Activated CD8-positive, alpha-beta memory T cell treated with anti-CD3 and anti-CD28 coated beads for 24 hours (primary cell): ENCODE data around the gene ZPBP2.
"Not testable (repeated sequence)": the region's sequence is repeated elsewhere in the genome, so short reads cannot be mapped to it uniquely, and the experiment has no call there.

ENCODE experiments used
- DNase-seq: peaks from one replicate; pipeline ENCODE4 v3.0.0-alpha.2; 2020

The ZPBP2 gene

DNA sequence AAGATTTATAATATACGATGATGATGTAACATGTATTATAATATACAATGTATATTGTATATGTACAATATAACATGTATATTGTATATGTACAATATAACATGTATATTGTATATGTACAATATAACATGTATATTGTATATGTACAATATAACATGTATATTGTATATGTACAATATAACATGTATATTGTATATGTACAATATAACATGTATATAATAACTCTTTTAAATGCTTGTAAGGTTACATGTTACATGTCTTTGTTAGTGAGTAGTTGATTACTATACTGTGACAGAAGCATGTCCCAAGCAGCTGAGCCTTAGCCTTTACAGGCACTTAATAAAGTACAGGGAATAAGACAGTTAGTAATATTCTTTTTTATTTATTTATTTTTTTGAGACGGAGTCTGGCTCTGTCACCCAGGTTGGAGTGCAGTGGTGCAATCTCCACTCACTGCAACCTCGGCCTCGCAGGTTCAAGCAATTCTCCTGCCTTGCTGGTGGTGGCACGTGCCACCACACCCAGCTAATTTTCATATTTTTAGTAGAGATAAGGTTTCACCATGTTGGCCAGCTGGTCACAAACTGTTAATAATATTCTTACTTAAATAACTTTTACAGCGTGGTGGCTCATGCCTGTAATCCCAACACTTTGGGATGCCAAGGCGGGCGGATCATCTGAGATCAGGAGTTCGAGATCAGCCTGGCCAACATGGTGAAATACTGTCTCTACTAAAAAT, 11.9 kb upstream of the ZPBP2 start:
- DNase-seq, result not testable (repeated sequence)

DNA sequence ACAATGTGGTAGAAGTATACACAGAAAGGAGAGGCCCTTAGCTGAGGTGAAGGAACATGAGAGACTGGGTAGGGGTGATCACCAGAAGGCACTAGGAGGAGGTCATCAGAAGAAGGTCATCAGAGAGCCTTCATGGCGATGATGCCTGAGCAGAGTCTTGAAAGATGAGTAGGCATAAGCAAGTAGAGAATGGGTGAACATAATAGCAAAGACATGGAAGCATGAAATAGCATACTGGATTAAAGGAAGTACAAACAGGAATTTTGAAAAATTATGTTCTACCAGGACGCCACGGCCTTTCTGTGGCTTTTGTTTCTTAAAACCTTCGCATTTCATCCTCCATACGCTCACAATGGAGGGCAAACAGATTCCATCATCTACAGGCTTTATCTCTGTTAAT, 6.8 kb upstream of the ZPBP2 start:
- DNase-seq, result no peak

DNA sequence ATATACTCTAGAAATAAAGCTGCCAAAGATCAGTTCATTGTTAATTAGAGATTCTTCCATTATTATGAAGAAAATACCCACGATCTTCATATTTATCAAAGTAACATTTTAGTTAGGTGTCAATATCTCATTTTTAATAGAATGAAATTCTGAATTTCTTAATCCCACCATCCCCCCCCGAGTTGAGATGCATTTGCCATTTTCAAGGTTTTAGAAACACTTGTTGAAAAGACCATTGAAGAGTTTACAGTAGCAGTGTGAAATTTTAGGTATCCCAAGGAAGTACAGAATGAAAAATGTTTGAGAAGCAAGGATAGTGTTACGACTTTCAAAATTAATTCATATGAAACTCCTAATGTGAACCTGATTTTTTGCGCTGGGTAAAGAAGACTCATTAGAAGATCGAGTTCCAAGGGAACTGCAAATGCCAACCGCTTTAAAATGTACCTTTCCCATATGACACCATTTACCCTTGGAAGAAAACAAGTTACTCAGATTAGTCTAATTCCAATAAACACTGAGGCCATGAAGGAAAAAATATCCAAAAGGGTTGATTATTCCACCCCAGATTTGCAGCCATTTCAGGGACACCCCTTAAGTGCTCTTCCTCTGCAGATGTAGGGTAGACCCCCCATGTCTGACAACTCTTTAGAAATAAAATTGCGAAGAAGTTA, 4.6 kb upstream of the ZPBP2 start:
- no peak for DNase-seq

DNA sequence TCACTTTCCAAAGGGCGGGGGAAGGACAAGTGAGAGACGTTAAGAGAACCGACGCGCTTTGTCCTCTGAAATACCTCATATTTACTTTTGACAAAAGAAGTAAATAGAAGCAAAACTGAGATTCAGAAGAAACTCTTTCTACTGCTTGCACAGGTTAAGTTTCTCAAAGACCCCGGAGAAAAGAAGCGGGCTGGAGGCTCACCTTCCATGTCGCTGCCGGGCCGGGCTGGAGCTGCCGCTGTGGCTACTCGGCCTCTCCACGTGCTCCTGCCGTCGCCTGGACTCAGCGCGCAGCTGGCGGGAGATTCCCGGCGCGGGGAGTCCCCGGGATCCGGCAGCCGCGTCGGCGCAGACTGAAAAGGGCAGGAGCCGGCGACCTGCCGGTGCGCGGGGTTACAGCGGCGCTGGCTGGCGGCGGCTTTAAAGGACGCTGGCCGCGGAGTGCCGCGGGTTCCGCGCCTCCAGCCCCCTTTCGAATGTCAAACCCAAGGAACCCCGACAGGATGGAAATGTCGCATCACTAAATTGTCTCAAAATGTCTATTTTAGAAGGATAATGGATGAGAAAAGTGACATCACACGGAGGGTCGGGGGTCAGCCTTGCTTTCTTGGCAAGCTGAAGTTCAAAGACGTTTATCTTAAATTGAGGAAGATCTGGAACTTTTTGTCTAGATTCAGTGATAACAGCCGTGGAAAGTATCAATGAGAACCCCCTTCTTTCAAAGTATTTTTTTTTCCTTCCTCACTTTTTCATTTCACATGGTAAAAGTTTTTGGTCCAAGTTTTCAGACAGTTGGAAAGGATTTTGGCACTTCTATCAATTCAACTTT, 3.9 kb upstream of the ZPBP2 start, which contains the start of gene IKZF3:
TSS of gene IKZF3 (minus strand) at position 395 of the 829 bp plus-strand sequence. CDS start at position 209, 186 bp downstream.
- DNase-seq, result peak; percentile 93

DNA sequence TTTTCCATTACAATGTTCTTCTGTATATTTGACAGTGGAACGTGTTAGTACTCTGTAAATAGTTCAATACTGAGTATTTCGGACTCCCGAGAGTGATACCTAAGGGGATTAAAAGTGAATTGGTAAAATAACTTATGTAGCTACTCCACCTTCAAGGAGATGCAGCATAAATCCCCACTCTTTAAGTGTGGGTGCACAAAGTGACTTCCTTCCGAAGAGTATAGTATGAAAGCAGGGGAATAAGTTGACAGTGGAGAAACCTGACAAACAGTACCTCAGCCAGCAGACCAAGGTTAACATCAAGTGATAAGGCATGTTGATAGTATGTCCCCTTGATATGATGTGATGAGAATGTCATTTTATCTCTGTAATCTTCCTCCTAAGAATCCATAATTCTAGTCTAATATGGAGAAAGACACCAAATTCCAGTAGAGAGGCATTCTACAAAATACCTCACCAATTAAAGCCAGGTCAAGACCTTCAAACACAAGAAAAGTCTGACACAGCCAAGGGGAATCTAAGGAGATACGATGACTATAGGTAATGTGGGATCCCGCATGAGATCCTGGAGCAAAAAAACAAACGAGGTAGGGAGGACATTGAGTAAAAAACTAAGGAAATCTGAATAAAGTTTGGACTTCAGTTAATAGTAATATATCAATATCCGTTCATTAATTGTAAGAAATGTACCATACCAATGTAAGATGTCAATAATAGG, 1.8 kb upstream of the ZPBP2 start:
- DNase-seq, result no peak

DNA sequence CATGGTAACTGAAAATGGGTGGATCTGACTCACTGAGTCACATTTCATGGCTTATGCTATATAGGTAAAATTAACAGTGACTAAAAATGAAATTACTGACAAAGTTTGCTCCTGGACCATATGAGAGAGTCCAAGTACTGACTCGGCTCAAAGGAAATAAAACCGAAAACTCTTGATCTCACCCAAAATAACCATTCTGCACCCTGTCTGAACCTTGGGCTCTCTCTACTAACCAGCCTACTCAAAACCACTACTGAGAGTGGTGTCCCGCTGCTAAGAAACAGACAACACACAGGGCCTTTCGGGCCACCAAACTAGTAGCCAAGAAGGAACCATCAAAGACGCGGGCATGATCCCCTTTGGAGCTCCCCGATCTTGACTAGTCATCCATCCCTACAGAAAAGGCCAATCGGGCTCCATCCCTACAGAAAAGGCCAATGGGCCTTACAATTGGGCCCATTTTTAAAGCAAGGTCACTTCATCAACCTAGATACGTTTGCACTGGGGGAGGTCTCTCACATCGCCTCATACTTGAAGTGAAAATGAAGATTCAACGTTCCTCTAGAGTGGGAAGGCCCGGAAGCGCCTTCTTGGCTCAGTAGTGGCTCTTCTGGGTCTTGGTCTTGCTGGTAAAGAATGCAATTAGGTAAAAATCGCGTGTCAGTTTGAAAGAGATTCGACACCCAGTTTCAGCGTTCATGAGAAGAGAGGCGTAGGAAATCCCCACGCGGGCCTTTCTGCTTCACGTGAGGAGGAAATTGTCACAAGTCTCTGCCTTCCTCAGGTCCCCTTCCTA, 720 bp upstream of the ZPBP2 start:
- DNase-seq, result peak; percentile 83

DNA sequence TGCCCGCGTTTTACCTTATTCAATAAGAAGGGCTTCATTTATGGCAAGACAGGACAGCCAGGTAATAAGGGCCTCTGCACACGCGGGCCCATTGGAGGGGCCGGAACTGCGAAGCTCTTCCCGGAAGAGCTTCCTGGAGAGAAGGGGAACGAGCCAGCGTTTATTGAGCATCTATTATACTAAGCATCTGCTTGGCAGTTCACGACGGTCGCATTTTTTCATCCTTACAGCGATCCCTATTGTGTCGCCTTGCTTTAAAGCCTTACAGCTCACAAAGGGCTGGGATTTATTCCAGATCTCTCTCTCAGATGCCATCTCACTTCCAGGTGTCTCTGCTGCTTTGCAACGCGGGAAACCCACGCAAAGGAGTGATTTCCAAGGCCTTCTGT, 546 bp downstream of the ZPBP2 start:
- DNase-seq, result no peak

DNA sequence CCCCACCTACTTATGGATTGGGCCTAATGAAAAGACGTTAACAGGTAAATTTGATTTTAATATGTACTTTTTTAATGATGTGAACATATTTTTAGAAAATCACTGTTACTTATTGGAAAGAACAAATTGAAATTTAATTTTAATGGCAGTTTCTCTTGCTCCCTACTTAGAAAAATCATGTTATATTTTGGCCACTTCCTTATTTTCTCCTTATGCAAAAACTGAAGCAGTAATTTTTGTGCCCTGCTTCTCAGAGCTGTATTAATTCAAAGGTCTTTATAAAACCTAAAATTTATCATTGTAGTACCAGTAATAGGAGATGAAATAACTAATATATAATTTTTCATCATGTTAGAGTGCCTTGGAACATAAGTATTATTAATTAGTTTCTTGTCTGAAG, 2.8 kb downstream of the ZPBP2 start:
- DNase-seq, result no peak

DNA sequence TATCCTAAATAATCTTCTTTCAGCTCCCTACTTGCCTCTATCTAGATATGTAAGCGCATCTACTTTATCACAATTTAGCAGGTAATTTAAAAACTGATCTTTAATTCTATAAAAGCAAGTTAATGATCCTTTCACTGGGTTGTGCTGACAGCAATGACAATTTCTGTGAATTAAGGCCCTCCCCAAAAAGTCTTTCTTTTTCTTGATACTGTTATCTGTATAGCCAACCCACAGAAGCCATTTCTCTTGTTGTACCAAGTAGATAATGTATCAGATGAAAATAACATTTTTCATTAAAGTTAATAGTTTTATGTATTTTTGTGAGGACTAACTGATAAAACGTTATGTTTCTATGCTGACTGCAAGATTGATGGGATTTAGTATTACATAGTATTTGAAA, 3.8 kb downstream of the ZPBP2 start:
- DNase-seq, result no peak

DNA sequence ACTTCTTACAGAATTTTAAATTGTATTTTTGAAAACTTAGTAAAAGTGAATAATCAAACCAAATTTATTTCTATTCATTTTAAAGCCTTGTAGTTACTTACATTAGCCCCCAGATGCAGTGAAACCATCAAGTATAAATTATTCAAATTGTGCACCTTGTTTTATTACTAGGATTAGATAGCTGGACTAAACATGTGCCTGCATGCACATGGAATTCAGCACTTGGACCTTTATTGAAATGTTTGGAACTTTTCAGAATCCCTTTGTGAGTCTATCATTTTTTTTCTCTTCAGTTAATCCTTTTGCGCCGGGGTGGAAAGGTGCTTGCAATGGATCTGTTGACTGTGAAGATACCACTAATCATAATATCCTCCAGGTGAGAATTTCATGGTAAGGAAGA, 4.7 kb downstream of the ZPBP2 start:
- DNase-seq, result no peak

DNA sequence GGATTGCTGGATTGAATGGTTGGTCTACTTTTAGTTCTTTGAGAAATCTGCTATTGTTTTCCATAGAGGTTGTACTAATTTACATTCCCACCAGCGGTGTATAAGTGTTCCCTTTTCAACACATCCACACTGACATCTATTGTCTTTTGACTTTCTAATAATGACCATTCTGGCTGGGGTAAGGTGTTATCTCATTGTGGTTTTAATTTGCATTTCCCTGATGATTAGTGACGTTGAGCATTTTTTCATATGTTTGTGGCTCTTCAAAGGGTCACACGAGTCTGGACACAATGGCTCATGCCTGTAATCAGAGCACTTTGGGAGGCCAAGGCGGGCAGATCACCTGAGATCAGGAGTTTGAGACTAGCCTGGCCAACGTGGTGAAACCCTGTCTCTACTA, 18.1 kb downstream of the ZPBP2 start:
- DNase-seq, result not testable (repeated sequence)

DNA sequence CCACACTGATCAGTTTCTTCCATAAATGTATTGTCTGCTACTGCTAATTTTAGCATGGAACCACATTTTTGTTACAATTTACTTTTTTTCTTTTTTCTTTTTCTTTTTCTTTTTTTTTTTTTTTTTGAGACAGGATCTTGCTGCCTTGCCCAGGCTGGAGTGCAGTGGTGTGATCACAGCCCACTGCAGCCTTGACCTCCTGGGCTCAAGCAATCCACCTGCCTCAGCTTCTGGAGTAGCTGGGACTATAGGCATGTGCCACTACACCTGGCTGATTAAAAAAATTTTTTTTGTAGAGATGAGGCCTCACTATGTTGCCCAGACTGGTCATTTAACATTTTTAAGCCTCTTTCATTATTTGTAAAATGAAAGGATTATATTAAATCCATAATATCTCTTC, 19.1 kb downstream of the ZPBP2 start:
- DNase-seq, result no peak

DNA sequence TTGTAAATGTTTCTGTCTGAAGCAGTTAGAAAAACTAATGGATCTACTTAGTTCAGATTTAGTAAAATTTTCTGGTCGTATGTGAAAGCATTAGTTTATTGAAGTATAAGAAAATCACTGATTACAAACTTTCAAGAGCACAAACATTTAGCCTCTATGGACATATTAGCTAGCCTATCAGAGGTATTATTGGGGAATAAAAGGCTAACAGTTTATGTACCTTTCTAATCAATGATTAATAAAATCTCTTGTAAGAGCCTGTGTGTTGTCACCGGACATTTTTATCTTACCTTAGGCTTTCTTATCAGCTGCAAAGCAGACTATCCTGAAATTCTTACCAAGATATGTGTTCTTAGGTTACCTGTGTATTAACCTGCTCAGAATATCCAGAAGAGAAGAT, 21.2 kb downstream of the ZPBP2 start:
- no peak for DNase-seq

DNA sequence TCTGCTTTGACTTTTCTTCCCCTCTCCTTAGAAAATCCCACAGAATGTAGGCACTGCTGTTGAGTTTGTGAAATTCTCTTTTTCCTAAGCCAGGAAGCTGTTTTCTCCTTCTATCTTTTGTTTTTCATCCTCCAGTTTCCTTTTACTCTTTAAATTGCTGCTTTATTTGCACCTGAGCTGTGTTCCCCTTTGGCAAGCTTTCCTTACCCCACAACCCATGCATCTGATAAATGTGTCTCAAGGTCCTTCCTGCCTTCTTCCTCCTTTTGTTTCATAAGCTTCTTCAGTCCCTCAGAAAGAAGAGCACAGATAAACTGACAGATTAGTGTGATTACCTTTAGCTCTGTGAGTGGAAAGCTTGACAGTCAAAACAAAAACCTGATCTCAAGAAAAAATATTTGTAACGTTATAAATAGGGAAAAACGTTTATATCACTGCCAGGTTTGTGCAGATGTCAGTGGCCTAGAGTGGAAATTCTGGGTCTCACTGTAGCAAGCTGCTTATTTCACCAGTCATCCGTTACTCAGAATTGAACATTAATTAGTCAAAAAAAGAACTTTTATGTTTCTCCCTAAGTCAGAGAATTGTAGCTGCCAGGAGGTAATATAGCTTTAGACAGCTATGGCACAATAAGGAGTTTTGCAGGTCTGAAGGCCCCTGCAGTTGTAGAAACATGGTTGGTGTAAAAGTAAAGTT, 26.8 kb downstream of the ZPBP2 start:
- no peak for DNase-seq

DNA sequence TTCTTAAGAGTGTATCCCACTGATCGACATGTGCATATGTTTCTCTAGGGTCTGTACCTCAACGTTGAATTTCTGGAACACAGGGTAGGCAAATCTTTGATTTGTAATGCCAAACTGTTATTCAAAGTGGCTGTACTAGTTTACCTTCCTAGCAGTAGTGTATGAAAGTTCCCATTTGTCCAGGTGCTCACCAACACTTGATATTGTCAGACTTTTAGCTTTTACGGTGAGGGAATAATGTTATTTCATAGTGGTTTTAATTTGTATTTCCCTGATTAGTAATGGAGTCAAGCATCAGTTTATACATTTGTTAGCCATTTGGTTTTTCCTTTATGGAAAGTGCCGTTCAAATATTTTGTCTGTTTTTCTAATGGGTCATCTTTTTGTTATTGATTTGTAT, 30.1 kb downstream of the ZPBP2 start:
- DNase-seq, result no peak

DNA sequence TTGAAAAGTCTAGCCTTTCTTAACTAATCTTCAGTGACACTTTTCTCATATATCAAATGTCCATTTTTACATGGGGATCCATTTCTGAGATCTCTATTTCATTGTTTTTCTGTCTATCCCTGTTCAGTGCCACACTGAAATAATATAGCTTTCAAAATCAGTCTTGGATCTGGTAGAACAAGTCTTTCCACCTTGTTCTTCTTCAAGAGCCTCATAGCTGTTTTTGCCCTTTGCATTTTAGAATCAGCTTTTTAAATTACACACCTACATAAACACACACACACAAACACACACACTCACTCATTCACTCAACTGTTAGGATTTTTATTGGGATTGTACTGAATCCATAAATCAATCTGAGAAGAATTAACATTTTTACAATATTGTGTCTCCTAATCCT, 31.2 kb downstream of the ZPBP2 start:
- no peak for DNase-seq

DNA sequence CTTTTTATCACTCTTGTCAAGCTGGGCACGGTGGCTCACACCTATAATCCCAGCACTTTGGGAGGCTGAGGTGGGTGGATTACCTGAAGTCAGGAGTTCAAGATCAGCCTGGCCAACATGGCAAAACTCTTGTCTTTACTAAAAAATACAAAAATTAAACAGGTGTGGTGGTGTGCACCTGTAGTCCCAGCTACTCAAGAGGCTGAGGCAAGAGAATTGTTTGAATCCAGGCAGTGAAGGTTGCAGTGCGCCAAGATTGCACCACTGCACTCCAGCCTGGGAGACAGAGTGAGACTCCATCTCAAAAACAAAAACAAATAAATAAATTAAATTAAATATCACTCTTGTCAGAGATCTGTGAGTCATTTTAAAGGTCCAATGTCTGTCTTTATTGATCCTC, 34.0 kb downstream of the ZPBP2 start:
- not testable (repeated sequence) for DNase-seq

DNA sequence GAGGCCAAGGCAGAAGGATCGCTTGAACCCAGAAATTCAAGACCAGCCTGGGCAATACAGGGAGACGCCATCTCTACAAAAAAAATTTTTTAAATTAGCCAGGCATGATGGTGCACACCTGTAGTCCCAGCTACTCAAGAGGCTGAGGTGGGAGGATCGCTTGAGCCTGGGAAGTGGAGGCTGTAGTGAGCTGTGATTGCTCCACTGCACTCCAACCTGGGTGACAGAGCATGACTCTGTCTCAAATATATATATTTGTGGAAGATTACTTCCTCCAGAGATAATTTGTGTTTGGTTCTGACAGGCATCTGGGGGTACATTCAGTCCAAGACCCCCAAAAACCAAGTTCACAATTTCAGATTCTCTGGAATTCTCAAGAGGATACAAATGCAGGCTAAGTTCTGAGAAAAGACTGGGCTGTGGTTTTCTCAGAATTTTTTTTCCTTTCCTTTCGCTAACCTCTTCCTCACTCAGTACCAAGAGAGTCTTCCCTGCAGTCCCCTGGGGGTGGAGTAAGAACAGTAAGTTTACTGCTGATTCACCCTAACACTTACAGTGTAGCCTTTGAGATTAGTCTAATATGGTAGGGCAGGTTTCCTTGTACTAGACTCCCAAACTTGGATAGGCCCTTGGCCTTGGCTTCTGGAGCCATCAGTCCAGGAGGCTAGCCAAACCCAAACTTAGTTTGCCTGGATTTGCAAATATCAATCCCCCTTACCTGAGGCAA, 35.3 kb downstream of the ZPBP2 start:
- peak; percentile 54 for DNase-seq

DNA sequence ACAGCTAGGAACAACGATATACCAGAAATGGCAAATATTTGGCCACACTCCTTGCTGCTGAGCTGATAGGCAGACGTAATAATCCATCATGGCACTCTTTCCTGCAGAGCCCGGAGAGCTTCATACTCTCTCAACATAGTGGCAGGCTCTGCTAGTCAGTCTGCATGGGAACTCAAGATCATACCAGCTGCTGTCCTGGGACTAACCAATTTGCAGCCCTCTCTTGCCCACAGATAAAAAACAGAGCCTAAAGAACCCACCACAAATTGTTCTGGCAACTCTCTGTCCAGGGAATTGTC, 36.9 kb downstream of the ZPBP2 start:
- DNase-seq, result no peak

DNA sequence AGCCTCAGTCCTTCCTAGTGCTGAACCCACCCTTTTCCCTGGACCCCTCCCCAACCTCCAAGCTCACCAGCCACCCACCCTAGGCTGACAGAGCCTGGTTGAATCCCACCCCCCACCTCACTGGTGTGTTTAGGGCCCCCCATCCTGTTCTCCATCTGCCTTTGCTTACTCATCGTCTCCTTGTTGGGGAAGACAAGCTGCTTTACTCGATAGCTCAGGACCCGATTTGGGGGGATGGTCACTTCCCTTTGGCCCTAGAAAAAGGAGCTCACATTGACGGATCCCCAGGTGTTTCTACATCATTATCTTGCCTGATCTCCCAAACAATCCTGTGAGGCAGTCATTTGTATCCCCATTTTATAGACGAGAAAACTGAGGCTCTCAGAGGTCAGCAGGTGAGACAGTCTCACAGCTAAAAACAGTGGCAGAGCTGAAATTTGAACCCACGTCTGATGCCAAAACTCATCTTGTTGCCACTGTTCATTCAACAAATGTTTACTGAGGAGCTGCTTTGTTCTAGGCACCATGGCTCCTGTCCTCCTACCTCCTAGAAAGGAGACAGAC, 40.9 kb downstream of the ZPBP2 start:
- DNase-seq, result no peak

DNA sequence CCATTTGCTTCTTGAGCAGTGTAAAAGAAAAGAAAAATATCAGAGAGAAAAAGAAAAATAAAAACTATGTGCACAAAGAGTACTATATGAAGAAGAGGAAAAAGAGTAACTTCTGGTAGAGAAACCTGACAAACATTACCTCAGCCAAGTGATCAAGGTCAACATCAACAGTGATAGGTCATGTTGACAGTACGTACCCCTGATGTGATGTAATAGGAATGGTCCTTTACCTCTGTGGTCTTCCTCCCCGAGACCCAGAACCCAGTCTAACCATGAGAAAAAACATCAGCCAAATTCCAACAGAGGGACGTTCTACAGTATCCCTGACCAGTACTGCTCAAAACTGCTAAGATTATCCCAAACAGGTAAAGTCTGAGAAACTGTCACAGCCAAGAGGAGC, 46.0 kb downstream of the ZPBP2 start:
- no peak for DNase-seq
